GM12878 (cell line): ENCODE results near the gene ERVFRD-1. TPM values are rescaled to one million over a fixed set of nuclear protein-coding genes. Genes with fewer than 3 reads are reported as not detected.

Experiments
- ATAC-seq: fragments of 200-7000 bp; cut with Tn5 transposase; 3 replicates; pipeline ENCODE4 v1.9.1; 2020; ENCODE audit warnings: mild to moderate bottlenecking, moderate library complexity
- BruUV-seq: library from RNA; stranded (reverse); fragments of 400-500 nt; replicated peaks from 2 replicates; lab custom pipeline; 2021; lab: Mats Ljungman, UMichigan
- CTCF ChIA-PET: fragments of 300-600 bp; sonication (Branson Sonifier 250); formaldehyde crosslinking; extraction: SDS; loops from one replicate; lab custom pipeline; 2021; ENCODE audit warnings: inconsistent platforms; lab: Yijun Ruan, JAX
- POLR2A ChIA-PET: fragments of 350-600 bp; formaldehyde crosslinking; extraction: SDS; loops from one replicate; lab custom pipeline; 2021; ENCODE audit warnings: inconsistent platforms; lab: Charles Lee
- RAD21 ChIA-PET: fragments of 300-600 bp; sonication (Branson Sonifier 250); formaldehyde crosslinking; loops from one replicate; lab custom pipeline; 2023; ENCODE audit warnings: antibody characterized with exemption; ENCODE audit not compliant: unreplicated experiment; lab: Charles Lee
- SMC1A ChIA-PET: fragments of 300-600 bp; sonication (Branson Sonifier 250); formaldehyde crosslinking; loops from one replicate; lab custom pipeline; 2023; ENCODE audit not compliant: unreplicated experiment, uncharacterized antibody; lab: Charles Lee
- DNase-seq: peaks from one replicate; pipeline ENCODE4 v3.0.0-alpha.2; 2011; ENCODE audit warnings: low read depth, low spot score
- FAIRE-seq: peaks from 3 replicates; lab custom pipeline; 2011; peaks lifted over from hg19 to GRCh38; lab: Jason Lieb, UNC
- H2AFZ ChIP-seq: 2 replicates; pipeline ENCODE4 v1.6.0; 2011; ENCODE audit warnings: low read depth, low read length, control low read depth; ENCODE audit not compliant: control insufficient read depth
- H3K27ac ChIP-seq: 2 replicates; pipeline ENCODE4 v1.5.1; 2011; ENCODE audit warnings: control low read depth; ENCODE audit not compliant: control insufficient read depth, insufficient read depth
- H3K27me3 ChIP-seq, 2 experiments: replicated peaks in 1 of 2; 2 replicates each; pipeline versions ENCODE4 v1.6.0 to v1.6.1; 2011; ENCODE audit warnings: low read length in 1 of 2; ENCODE audit not compliant: control insufficient read depth in 2 of 2, insufficient read depth in 2 of 2
- H3K36me3 ChIP-seq, 2 experiments: 2 replicates each; pipeline ENCODE4 v1.5.1; 2011; ENCODE audit warnings: low read length in 1 of 2; ENCODE audit not compliant: control insufficient read depth in 2 of 2, insufficient read depth in 2 of 2
- H3K4me1 ChIP-seq: 2 replicates; pipeline ENCODE4 v1.6.1; 2011; ENCODE audit warnings: mild to moderate bottlenecking, low read length, moderate library complexity, mixed read lengths; ENCODE audit not compliant: control insufficient read depth, insufficient read depth
- H3K4me2 ChIP-seq: 2 replicates; pipeline ENCODE4 v1.6.0; 2011; ENCODE audit warnings: control low read depth; ENCODE audit not compliant: control insufficient read depth, insufficient read depth
- H3K4me3 ChIP-seq: fragments of 200-600 bp; sonication (generic); 2 replicates; pipeline ENCODE4 v1.5.1; 2016
- H3K79me2 ChIP-seq: 2 replicates; pipeline ENCODE4 v1.6.0; 2011; ENCODE audit warnings: low read length; ENCODE audit not compliant: control insufficient read depth, insufficient read depth
- H3K9ac ChIP-seq: 2 replicates; pipeline ENCODE4 v1.8.0; 2011; ENCODE audit warnings: low read length, control low read depth, mixed read lengths; ENCODE audit not compliant: control insufficient read depth, insufficient read depth
- H3K9me3 ChIP-seq: replicated peaks from 3 replicates; pipeline ENCODE4 v1.5.1; 2011; ENCODE audit warnings: mild to moderate bottlenecking, low read length; ENCODE audit not compliant: control insufficient read depth, insufficient read depth
- H4K20me1 ChIP-seq: 2 replicates; pipeline ENCODE4 v1.6.0; 2011; ENCODE audit not compliant: control insufficient read depth, insufficient read depth
- CBX5 ChIP-seq: sonication (generic); IDR thresholded peaks from 2 replicates; pipeline ENCODE4 v1.6.1; 2016; ENCODE audit warnings: low read depth, moderate library complexity, mild to moderate bottlenecking, inconsistent platforms
- CHD4 ChIP-seq: fragments of 200-600 bp; sonication (generic); IDR thresholded peaks from 2 replicates; pipeline ENCODE4 v1.6.1; 2016; ENCODE audit warnings: mild to moderate bottlenecking
- DPF2 ChIP-seq: fragments of 450-650 bp; IDR thresholded peaks from 2 replicates; pipeline ENCODE4 v1.6.1; 2017; ENCODE audit warnings: mild to moderate bottlenecking
- HCFC1 ChIP-seq: fragments of 150-350 bp; IDR thresholded peaks from 2 replicates; pipeline ENCODE4 v1.6.1; 2014; ENCODE audit warnings: low read length
- NFYB ChIP-seq: IDR thresholded peaks from 2 replicates; pipeline ENCODE4 v1.6.1; 2011; ENCODE audit warnings: low read depth, mild to moderate bottlenecking, low read length, improper control_type of control experiment, moderate library complexity; ENCODE audit not compliant: insufficient read depth
- NKRF ChIP-seq: fragments of 450-650 bp; conservative IDR thresholded peaks from 2 replicates; pipeline ENCODE4 v1.6.1; 2017; ENCODE audit warnings: mild to moderate bottlenecking, moderate library complexity
- NR2F1 ChIP-seq: fragments of 450-650 bp; conservative IDR thresholded peaks from 2 replicates; pipeline ENCODE4 v1.6.1; 2017; ENCODE audit warnings: mild to moderate bottlenecking
- NRF1 ChIP-seq: conservative IDR thresholded peaks from 2 replicates; pipeline ENCODE4 v1.6.1; 2011; ENCODE audit warnings: mild to moderate bottlenecking, low read depth, low read length, improper control_type of control experiment
- SIN3A ChIP-seq: IDR thresholded peaks from 2 replicates; pipeline ENCODE4 v1.6.1; 2012; ENCODE audit warnings: low read depth, low read length, improper control_type of control experiment
- YBX1 ChIP-seq: fragments of 450-650 bp; IDR thresholded peaks from 2 replicates; pipeline ENCODE4 v1.6.1; 2016; ENCODE audit warnings: antibody characterized with exemption
- YY1 ChIP-seq: IDR thresholded peaks from 2 replicates; pipeline ENCODE4 v1.6.1; 2011; ENCODE audit warnings: low read depth, mild to moderate bottlenecking, low read length
- ZBED1 ChIP-seq: IDR thresholded peaks from 2 replicates; pipeline ENCODE4 v1.6.1; 2016; ENCODE audit warnings: borderline replicate concordance
- ZNF24 ChIP-seq: fragments of 450-650 bp; IDR thresholded peaks from 2 replicates; pipeline ENCODE4 v1.6.1; 2017; ENCODE audit warnings: antibody characterized with exemption, mild to moderate bottlenecking
- ZNF274 ChIP-seq: IDR thresholded peaks from one replicate; pipeline ENCODE4 v1.8.0; 2011; ENCODE audit not compliant: insufficient read length, insufficient read depth
- ZSCAN29 ChIP-seq: fragments of 450-650 bp; IDR thresholded peaks from 2 replicates; pipeline ENCODE4 v1.6.1; 2017; ENCODE audit warnings: mild to moderate bottlenecking, moderate library complexity
- WGBS: methylation state at CpG from one replicate; pipeline ENCODE4 v1.1.6; 2016; ENCODE audit warnings: low lambda C conversion rate; ENCODE audit not compliant: insufficient replicate concordance, insufficient coverage; ENCODE audit errors: missing lambda C conversion rate; 5-methylcytosine and 5-hydroxymethylcytosine counted together
- in situ Hi-C: fragments of 300-500 bp; cut with MboI; formaldehyde crosslinking; loops from 9 replicates; pipeline ENCODE4 v1.14.3; 2018; ENCODE audit warnings: mixed read lengths
- intact Hi-C: fragments of 100-400 bp; cut with micrococcal nuclease; formaldehyde crosslinking; loops from one replicate; pipeline ENCODE4 v1.14.2; 2022; ENCODE audit not compliant: unreplicated experiment
- polyA plus RNA-seq, 11 experiments: library from polyadenylated mRNA; depleted of rRNA in 4 of 11; unstranded in 6 of 11; stranded (reverse) in 5 of 11; fragments of >200 nt; fragmentation: Nextera tagmentation in 4 of 11; fragmentation: Illumina TruSeq in 1 of 11; extraction: Ambion mirVana in 4 of 11; extraction: Trizol in 1 of 11; gene quantifications; 1 replicate in 1 of 11; 2 replicates in 10 of 11; pipeline versions ENCODE4 v1.2.1 to v1.2.3, GENCODE V29; 2011 to 2016; ENCODE audit warnings: inconsistent platforms in 2 of 11, missing spikeins in 2 of 11, low read depth in 1 of 11
- total RNA-seq, 4 experiments: library from RNA; depleted of rRNA in 3 of 4; stranded (reverse); fragments of >200 nt in 3 of 4; fragmentation: Illumina TruSeq in 1 of 4; extraction: Trizol in 1 of 4; gene quantifications; 2 replicates each; pipeline versions ENCODE4 v1.2.1 to v1.2.3, GENCODE V29; 2013 to 2021
- TF ChIP-seq, protein P1 (sequence below): fragments of 450-650 bp; IDR thresholded peaks from 2 replicates; pipeline ENCODE4 v1.6.1; 2017; ENCODE audit warnings: low read depth, mild to moderate bottlenecking, moderate library complexity
- TF ChIP-seq, protein P2 (sequence below): fragments of 450-650 bp; IDR thresholded peaks from 2 replicates; pipeline ENCODE4 v1.6.1; 2017; ENCODE audit warnings: mild to moderate bottlenecking, moderate library complexity

Gene ERVFRD-1
- total and polyA plus RNA-seq, 10 of the 15 experiments (the other 5 are each of a cell fraction or from before 2014, with no cell fraction given), result 0.03 to 0.11 (median 0.07) TPM; not detected in 7

- TF ChIP-seq NKRF (no peak), NRF1 (no peak), SIN3A (no peak)
These were observed 15.4 kb downstream of the ERVFRD-1 start (continued) for GRCh38 chr6:11096109-11096508.

GRCh38 chr6:11094941-11095340 is 16.6 kb downstream of the ERVFRD-1 start:
- RAD21 ChIA-PET, result interaction anchor here (2.3 to 3.7 kb wide), 2 partner anchors 12 to 401 kb away, joined by 15 to 16 read pairs; no protein-coding TSS in a partner anchor
- Histone ChIP-seq H3K27me3 (no peaks in the 10 kb centered on the region), H3K9me3 (no peaks in the 10 kb centered on the region; the same call in none of the 3 replicates), H2AFZ (peak overlapping the region; percentile 92), H4K20me1 (no peaks in the 10 kb centered on the region), H3K27ac (peak overlapping the region; percentile 96), H3K4me1 (no peaks in the 10 kb centered on the region; the same call in 1 of the 2 replicates), H3K4me2 (peak overlapping the region; percentile 79), H3K9ac (peak overlapping the region; percentile 92), H3K4me3 (peak overlapping the region; percentile 81), H3K36me3 (no peaks in the 10 kb centered on the region; a peak in 1 of 4 replicates), H3K79me2 (peaks cover 46% of the 10 kb centered on the region)
- SMC1A ChIA-PET, result interaction anchor here (0.9 to 3.7 kb wide), 4 partner anchors 11 to 402 kb away, joined by 3 to 20 read pairs (median 10); no protein-coding TSS in a partner anchor
- FAIRE-seq (peak; percentile 35), ATAC-seq (no peak), DNase-seq (no peak)
- CTCF ChIA-PET, result interaction anchor here (0.5 to 2.0 kb wide), 4 partner anchors 21 to 483 kb away, joined by 3 to 13 read pairs (median 3); no protein-coding TSS in a partner anchor
- intact Hi-C loops (loop anchor here (5.0 to 10.0 kb wide), 2 partner anchors 37 to 560 kb away; no protein-coding TSS in a partner anchor), in situ Hi-C loops (no loop called here)
- 6% methylated on average over 7 of the region's 7 CpGs for WGBS
- BruUV-seq, result no TSS peak
- POLR2A ChIA-PET, result interaction anchor here (1.1 to 2.1 kb wide), 2 partner anchors 35 to 400 kb away, joined by 3 to 11 read pairs; partner anchors contain the start of genes C6orf52 and PAK1IP1
- TF ChIP-seq CHD4 (no peak), YY1 (no peak), ZSCAN29 (no peak), HCFC1 (no peak), DPF2 (no peak), ZNF24 (no peak), CBX5 (no peak), NFYB (no peak), NR2F1 (no peak), YBX1 (no peak), ZNF274 (no peak), ZBED1 (no peak)
- TF ChIP-seq, protein P1, sequence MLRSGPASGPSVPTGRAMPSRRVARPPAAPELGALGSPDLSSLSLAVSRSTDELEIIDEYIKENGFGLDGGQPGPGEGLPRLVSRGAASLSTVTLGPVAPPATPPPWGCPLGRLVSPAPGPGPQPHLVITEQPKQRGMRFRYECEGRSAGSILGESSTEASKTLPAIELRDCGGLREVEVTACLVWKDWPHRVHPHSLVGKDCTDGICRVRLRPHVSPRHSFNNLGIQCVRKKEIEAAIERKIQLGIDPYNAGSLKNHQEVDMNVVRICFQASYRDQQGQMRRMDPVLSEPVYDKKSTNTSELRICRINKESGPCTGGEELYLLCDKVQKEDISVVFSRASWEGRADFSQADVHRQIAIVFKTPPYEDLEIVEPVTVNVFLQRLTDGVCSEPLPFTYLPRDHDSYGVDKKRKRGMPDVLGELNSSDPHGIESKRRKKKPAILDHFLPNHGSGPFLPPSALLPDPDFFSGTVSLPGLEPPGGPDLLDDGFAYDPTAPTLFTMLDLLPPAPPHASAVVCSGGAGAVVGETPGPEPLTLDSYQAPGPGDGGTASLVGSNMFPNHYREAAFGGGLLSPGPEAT, result no peak
- TF ChIP-seq, protein P2, sequence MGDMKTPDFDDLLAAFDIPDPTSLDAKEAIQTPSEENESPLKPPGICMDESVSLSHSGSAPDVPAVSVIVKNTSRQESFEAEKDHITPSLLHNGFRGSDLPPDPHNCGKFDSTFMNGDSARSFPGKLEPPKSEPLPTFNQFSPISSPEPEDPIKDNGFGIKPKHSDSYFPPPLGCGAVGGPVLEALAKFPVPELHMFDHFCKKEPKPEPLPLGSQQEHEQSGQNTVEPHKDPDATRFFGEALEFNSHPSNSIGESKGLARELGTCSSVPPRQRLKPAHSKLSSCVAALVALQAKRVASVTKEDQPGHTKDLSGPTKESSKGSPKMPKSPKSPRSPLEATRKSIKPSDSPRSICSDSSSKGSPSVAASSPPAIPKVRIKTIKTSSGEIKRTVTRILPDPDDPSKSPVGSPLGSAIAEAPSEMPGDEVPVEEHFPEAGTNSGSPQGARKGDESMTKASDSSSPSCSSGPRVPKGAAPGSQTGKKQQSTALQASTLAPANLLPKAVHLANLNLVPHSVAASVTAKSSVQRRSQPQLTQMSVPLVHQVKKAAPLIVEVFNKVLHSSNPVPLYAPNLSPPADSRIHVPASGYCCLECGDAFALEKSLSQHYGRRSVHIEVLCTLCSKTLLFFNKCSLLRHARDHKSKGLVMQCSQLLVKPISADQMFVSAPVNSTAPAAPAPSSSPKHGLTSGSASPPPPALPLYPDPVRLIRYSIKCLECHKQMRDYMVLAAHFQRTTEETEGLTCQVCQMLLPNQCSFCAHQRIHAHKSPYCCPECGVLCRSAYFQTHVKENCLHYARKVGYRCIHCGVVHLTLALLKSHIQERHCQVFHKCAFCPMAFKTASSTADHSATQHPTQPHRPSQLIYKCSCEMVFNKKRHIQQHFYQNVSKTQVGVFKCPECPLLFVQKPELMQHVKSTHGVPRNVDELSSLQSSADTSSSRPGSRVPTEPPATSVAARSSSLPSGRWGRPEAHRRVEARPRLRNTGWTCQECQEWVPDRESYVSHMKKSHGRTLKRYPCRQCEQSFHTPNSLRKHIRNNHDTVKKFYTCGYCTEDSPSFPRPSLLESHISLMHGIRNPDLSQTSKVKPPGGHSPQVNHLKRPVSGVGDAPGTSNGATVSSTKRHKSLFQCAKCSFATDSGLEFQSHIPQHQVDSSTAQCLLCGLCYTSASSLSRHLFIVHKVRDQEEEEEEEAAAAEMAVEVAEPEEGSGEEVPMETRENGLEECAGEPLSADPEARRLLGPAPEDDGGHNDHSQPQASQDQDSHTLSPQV, result no peak
